ENCODE results near the gene CHMP4A. TPM values are rescaled to one million over a fixed set of nuclear protein-coding genes. Genes with fewer than 3 reads are reported as not detected.

Gene CHMP4A, protein sequence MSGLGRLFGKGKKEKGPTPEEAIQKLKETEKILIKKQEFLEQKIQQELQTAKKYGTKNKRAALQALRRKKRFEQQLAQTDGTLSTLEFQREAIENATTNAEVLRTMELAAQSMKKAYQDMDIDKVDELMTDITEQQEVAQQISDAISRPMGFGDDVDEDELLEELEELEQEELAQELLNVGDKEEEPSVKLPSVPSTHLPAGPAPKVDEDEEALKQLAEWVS
- total RNA-seq, result 10 to 100 TPM; 54.4 to 58.9 TPM

DNA sequence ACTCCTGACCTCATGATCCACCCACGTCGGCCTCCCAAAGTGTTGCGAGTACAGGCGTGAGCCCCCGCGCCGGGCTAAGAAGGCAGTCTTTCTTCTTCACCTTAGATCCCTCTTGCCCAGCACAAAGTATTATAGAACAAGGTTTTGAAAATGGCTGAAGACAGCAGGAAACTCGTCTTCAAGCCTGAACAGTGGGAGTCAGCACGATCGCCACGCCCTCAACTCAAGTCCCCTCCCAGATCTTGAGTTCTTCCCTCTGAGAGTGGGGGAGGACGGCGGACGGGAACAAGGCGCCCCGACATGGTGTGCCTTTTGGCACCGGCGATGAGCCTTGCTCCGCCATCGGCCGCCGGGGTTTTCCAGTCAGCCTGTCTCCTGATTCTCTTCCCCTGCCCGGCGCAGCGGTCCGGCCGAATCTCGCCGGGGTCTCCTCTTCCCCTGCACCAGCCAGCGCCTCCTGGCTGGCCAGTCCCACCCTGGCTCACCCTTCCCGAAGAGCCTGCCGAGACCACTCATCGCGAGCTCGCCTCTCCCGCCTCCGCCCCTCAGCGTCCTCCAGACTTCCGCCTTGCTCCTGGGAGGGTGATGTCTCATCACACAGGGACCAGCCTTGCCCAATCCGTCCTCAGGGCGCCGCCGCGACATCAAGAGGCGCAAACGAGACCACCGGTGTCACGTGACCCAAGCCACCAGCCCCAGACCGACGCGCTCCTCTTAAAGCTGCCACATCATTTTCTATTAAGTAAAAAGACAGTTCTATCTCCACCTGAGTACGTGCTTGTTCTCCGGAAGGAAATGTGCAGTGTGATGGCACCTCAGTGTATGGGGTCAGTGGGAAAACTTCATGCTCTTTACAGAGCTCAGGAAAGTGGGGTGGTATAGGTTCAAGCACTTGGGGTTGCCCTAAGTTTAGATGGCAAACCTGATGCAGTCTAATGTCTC, at the start of gene CHMP4A:
Gene CHMP4A (minus strand): TSS at position 565 of the 942 bp plus-strand sequence. CDS start 49 bp downstream, at position 516.
- peak; percentile 98 for DNase-seq
- peak within 1 kb of the TSS; percentile 96 for H3K27ac Mint-ChIP-seq
- H3K27me3 Mint-ChIP-seq, result peaks cover 3% of the 10 kb centered on the region
- H3K4me3 Mint-ChIP-seq, result peak within 1 kb of the TSS; percentile 88
- H3K36me3 Mint-ChIP-seq, result peaks cover 43% of the 10 kb centered on the region
- H3K4me1 Mint-ChIP-seq, result peaks cover 38% of the 10 kb centered on the region
- H3K9me3 Mint-ChIP-seq, result no peaks in the 10 kb centered on the region

DNA sequence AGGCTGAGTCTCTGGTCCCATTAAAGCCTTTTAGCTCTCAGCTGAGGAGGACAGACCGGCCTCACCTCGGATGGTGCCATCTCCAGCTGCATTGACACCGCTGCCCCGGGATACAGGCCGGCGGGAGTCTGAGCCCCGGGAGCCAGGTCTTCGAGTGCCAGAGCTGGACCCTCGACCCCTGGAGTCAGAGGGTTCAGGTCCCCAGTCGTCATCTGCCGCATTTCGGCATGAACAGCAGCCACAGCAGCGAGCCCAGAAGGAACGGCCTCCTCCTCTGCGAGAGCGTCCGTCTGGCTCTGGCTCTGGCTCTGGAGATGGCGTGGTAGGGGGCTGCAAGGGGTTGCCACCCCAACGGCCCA, 48.7 kb upstream of the CHMP4A start:
- Mint-ChIP-seq H3K9me3 (no peaks in the 10 kb centered on the region), H3K36me3 (peaks cover 2% of the 10 kb centered on the region), H3K4me3 (no peak overlapping the region), H3K27ac (no peak overlapping the region), H3K4me1 (no peaks in the 10 kb centered on the region), H3K27me3 (no peaks in the 10 kb centered on the region)
- DNase-seq, result no peak

DNA sequence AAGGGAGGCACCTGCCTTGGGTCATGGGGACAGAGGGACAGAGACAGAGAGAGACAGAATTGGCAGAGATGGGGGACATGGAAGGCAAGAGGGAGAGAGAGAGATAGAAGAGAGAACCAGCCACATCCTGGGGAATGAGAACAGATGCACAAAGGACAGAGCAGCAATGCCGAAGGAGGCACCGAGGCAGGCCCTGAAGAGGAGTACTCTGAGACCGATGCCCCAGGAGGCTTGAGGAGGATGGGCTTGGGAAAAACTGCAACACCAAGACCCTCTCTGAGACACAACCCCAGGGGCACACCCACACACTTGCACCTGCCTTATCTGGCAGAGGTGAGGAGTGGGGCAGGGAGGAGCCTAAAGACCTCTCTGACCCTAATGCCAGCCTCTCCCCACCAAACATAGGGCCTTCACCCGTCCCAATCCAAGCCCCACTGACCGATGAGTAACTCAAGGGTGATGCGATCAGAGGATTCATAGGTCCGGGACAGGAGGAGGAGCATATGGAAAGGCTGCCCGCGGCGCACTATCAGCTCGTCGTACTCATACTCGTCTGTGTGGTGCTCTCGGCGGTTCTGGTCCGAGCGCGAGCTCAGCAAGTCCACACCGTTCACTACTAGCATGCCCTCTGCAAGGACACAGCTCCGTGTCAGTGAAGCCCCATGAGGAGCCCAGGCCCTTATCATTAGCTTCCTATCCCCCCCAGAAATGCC, 48.1 kb upstream of the CHMP4A start:
- H3K4me3 Mint-ChIP-seq, result peak overlapping the region; percentile 29
- H3K27me3 Mint-ChIP-seq, result no peaks in the 10 kb centered on the region
- no peaks in the 10 kb centered on the region for H3K9me3 Mint-ChIP-seq
- no peak overlapping the region for H3K27ac Mint-ChIP-seq
- no peaks in the 10 kb centered on the region for H3K4me1 Mint-ChIP-seq
- DNase-seq, result no peak
- H3K36me3 Mint-ChIP-seq, result peaks cover 2% of the 10 kb centered on the region

DNA sequence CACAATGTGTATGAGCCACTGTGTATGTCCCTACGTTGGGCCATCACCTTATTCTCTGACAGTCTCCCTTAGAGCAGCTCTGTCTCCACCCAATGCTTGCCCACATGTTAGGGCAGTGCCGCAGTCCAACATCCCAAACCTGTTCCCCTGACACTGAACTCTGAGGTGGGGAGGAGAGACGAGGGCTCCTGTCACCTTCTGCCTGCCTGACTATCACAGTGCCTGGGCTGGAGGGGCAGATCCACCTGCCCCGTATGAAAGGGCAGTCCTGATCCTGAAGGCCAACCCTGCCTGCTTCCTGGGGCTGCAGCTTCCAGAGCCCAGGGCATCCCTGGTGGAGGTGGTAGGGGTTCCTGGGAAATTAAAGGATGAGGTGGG, 47.5 kb upstream of the CHMP4A start:
- H3K27ac Mint-ChIP-seq, result no peak overlapping the region

DNA sequence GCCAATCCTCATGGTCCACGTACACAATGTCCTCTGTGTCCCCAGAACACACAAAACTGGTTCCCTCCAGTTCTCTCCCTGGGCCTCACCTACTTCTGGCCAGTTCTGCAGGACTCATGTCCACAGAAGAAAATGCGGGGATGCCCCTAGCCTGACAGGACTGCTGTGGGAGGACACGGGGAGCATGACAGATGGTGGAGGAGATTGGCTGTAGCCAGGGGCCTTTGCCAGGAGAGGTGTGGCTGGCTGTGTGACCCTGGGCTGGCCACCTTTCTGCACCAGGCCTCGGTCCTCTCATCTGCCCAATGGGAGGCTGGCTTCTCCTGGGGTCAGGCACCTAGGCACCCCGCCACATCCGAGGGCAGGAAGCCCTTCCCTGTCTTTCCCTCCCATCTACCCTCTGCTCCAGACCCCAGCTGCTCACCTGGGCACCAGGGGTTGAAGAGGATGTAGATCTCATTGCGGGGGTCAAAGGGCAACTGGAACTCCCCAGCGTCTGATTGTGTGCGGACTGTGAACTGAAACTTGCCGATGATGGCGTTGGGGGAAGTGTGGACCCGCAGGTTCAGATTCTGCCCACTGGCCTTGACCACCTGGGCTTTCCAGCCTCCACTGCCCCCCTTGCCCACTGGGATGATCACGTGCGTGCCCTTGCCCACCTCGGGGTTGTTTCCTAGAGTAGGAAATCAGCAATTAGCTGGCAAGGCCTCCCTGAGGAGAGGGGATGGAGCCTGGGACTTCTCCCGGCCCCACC, 46.9 kb upstream of the CHMP4A start:
- no peaks in the 10 kb centered on the region for H3K27me3 Mint-ChIP-seq
- no peak overlapping the region for H3K4me3 Mint-ChIP-seq
- H3K36me3 Mint-ChIP-seq, result peaks cover 2% of the 10 kb centered on the region
- no peak overlapping the region for H3K27ac Mint-ChIP-seq
- no peak for DNase-seq
- H3K9me3 Mint-ChIP-seq, result no peaks in the 10 kb centered on the region
- H3K4me1 Mint-ChIP-seq, result no peaks in the 10 kb centered on the region

More for the DNA sequence above, 47.5 kb upstream of the CHMP4A start:
- no peak for DNase-seq
- Mint-ChIP-seq H3K4me1 (no peaks in the 10 kb centered on the region), H3K4me3 (no peak overlapping the region), H3K9me3 (no peaks in the 10 kb centered on the region), H3K27me3 (no peaks in the 10 kb centered on the region), H3K36me3 (peaks cover 2% of the 10 kb centered on the region)

DNA sequence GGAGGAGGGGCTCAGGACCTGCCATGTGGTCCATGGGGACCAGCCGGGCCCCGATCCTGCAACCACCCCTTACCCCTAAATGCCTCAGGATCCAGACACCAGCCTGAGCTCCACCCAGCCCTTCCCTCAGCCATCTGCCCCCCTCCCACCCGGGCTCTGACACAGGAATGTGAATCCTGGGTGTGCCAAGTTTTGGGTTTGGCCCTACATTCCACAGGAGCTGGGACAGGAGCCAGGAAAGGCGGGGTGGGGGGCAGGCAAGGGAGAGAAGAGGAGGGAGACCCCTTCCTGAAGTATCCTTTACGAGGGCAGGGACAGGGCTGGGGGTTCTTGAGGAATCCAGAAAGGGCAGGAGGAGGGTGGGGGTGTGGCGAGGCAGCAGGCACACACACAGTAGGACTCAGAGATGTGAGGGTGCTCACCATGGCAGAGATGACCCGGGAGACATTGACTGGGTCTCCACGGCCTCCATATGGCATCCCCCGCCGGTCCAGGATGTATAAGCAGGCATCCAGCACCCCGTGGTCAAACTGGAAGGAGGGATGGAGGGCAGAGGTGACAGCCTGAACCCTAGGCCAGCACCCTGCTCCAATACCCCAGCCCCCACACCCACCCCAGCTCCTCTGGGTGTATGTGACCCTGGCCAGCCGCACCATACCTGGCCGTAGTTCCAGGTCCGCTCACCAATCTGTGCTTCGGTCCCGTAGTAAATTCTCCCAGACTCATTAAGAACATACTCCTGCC, 46.2 kb upstream of the CHMP4A start:
- no peaks in the 10 kb centered on the region for H3K9me3 Mint-ChIP-seq
- H3K4me3 Mint-ChIP-seq, result no peak overlapping the region
- peaks cover 4% of the 10 kb centered on the region for H3K36me3 Mint-ChIP-seq
- H3K27ac Mint-ChIP-seq, result no peak overlapping the region
- no peak for DNase-seq
- H3K4me1 Mint-ChIP-seq, result no peaks in the 10 kb centered on the region
- no peaks in the 10 kb centered on the region for H3K27me3 Mint-ChIP-seq

DNA sequence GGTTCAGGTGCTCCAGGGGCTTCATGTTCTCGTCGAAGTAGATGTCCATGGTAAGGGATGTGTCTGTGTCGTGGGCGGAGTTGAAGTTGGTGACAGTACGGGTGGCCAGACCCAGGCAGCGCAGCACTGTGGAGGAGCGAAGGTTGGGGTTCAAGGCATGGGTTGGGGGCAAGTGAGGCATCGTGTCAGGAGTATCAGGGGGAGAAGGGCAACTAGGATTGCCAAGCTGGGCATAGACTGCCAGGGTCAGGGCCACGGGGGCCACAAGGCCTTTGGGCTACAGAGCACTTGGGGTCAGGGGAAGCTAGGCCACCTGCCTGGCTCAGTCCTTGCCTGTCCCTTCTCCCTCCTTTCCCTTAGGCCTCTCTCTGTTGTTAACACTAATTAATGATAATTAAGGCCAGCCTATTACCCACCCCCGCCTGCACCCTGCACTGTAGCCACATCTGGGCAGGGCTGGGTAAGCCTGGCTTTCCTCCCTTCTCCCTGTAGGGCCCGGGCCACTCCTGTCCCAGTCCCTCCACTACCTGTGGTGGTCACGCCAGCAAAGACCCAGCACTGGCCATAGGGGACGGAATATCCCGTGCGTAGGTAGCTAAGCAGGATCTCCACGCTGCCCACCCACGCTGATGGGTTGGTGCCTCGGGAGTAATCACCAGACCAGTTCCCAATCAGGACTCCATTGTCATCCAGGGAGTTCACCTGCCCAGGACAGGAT, 45.4 kb upstream of the CHMP4A start:
- Mint-ChIP-seq H3K27ac (no peak overlapping the region), H3K4me3 (no peak overlapping the region), H3K4me1 (no peaks in the 10 kb centered on the region), H3K9me3 (no peaks in the 10 kb centered on the region), H3K27me3 (no peaks in the 10 kb centered on the region), H3K36me3 (peaks cover 4% of the 10 kb centered on the region)
- no peak for DNase-seq

DNA sequence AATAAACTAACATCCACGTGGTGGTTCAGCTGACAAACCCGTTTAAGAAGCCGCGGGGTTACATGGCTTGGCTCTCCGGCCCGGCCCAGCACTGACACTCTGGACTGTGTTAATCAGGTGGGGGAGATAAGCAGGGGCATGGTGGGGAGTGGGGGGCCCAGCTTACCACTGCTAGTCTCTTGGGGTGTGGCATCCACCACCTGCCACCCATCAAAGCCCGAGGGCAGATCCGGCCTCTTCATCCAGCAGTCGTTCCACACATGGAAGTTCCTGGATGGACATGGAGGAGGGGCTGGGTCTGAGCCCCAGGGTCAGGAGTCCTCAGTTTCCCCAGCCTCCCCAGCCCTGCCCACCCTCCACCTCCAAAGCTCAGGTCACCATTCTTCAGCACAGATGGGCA, 44.8 kb upstream of the CHMP4A start:
- no peak for DNase-seq
- Mint-ChIP-seq H3K27me3 (no peaks in the 10 kb centered on the region), H3K4me3 (no peak overlapping the region), H3K9me3 (no peaks in the 10 kb centered on the region), H3K27ac (no peak overlapping the region), H3K4me1 (no peaks in the 10 kb centered on the region), H3K36me3 (peaks cover 4% of the 10 kb centered on the region)

DNA sequence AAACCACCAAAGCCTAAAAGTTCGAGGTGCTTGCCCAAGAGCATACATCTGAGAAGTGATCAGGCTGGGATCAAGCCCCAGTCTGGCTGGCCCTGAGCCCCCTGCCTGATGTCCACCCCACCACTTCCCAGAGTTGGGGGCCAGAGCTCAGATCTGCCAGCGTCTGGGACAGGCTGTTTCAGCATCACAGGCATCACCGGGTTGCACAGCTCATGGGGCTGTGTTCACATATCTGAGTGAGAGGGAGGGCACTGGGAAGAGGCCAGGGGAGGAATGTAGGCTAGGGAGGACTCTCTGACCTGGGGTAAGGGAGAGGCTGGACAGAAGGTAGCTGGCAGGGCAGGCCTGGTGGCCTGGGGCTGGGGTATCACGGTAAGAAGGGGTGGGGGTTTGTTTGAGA, 43.7 kb upstream of the CHMP4A start:
- Mint-ChIP-seq H3K4me1 (no peaks in the 10 kb centered on the region), H3K27me3 (no peaks in the 10 kb centered on the region), H3K36me3 (peaks cover 4% of the 10 kb centered on the region), H3K4me3 (no peak overlapping the region), H3K27ac (no peak overlapping the region), H3K9me3 (no peaks in the 10 kb centered on the region)
- no peak for DNase-seq

DNA sequence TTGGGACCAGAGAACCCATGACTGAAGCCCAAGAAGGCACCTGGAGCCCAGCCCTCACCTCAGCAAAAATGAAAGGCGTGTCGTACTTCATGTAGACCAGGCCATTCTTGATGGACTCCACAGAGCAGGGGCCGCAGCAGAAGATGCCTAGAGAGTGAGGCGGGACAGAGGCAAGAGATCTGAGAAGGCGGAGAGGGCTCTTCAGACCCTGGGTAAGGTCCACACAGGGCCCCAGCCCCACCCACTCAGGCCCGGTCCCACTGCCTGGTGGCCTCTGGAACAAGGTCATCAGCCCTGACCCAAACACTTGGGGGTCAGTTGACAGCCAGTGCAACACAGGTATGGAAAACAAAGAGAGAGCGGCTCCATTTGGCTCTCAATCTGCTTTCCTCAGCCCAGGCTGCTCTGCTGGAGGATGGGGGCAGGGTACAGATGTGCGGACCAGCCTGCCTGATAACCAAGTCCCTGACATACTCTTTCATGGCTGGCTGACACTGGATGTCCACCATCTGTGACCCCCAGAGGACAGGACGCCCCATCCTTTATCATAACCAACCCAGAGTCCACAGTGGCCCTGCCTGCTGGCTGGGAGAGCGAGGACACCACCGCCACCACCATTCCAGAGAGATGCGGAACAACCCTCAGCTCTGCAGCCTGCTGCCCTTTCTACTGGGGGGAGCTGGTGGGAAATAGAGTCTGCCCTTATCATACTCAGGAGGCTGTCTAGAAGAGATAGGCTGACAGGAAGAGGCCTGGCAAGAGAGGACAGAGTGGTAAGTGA, 42.8 kb upstream of the CHMP4A start:
- DNase-seq, result no peak
- Mint-ChIP-seq H3K36me3 (peaks cover 3% of the 10 kb centered on the region), H3K9me3 (no peaks in the 10 kb centered on the region), H3K4me3 (no peak overlapping the region), H3K4me1 (no peaks in the 10 kb centered on the region), H3K27me3 (no peaks in the 10 kb centered on the region), H3K27ac (no peak overlapping the region)

DNA sequence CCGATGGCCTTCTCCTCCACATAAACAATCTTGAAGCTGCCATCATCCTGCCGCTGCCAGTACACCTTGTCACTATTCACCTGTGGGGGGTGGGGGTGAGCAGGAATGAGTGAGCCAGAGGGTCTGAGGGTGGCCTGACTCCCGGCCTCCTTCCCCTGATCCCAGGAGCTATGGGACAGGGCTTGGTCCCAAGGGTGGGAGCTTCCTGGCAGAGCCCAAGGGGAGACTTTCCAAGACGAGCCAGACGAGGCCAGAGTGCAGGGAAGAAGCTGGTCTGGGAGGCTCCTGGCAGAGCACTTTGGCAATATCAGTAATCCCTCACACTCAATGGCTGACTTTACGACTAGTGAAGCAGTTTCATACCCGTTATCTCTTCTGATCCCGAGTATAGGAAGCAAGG, 42.1 kb upstream of the CHMP4A start:
- Mint-ChIP-seq H3K27ac (no peak overlapping the region), H3K36me3 (peaks cover 2% of the 10 kb centered on the region), H3K9me3 (no peaks in the 10 kb centered on the region), H3K4me3 (no peak overlapping the region), H3K4me1 (peaks cover 3% of the 10 kb centered on the region), H3K27me3 (no peaks in the 10 kb centered on the region)
- DNase-seq, result no peak

DNA sequence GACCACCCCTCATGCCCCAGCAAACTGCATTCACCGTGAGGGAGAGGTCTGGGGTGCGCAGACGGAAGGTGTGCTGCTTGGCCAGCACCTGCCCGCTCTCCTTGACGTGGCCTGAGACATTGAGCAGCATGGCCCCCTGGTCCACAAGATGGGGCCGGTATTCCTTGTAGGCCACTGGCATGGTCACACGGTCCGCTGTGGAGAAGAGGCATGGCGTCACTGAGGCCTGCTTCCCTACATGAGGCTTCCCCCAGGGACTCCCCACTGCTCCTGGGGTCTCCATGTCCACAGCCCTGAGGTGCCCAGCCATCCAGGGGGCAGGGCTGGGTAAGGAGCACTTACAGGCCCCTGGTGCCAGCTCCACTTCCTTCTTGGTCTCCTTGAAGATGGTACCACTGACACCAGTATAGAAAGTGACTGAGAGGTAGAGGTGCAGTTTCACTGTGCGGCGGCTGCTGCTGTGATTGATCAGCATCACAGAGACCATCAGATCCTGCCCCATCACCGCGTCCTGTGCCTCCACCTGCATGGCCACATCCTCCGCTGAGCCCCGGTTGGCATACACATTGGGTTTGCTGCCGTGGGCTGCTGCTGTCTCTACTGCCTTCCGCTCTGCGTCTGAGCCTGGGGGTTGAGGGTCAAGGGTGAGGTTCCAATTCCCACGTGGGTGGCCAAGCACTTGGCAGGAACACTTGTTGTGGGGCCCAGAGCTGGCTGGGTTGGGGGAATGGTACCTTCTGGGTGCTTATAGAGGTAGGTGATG, 41.5 kb upstream of the CHMP4A start:
- H3K27ac Mint-ChIP-seq, result no peak overlapping the region
- H3K9me3 Mint-ChIP-seq, result no peaks in the 10 kb centered on the region
- DNase-seq, result no peak
- no peak overlapping the region for H3K4me3 Mint-ChIP-seq
- H3K27me3 Mint-ChIP-seq, result no peaks in the 10 kb centered on the region
- H3K36me3 Mint-ChIP-seq, result peaks cover 2% of the 10 kb centered on the region
- peaks cover 7% of the 10 kb centered on the region for H3K4me1 Mint-ChIP-seq

DNA sequence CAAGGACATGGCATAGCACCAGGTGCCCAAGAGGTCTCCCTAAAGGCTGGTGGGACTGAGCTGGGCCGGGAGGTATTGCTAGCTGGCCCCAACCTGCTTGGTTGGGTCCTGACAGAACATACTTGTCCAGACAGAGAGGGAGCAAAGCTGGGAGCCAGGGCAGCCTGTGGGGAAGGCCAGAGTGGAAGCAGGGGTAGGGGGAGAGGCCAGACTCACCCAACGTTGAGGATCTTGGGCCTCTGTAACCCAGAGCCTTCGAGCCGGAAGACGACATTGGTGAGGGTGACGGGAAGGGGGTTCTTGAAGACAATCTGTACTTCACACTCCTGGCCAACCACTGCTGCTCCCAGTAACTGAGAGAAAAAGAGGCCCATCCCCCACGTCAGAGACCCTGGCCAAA, 40.6 kb upstream of the CHMP4A start:
- H3K27ac Mint-ChIP-seq, result no peak overlapping the region
- no peak overlapping the region for H3K4me3 Mint-ChIP-seq
- peaks cover 4% of the 10 kb centered on the region for H3K36me3 Mint-ChIP-seq
- no peaks in the 10 kb centered on the region for H3K9me3 Mint-ChIP-seq
- DNase-seq, result no peak
- H3K27me3 Mint-ChIP-seq, result no peaks in the 10 kb centered on the region
- peaks cover 12% of the 10 kb centered on the region for H3K4me1 Mint-ChIP-seq
